GM12878 (cell line): ENCODE results near the gene EGF. TPM values are rescaled to one million over a fixed set of nuclear protein-coding genes. Genes with fewer than 3 reads are reported as not detected.

Experiments used
- ATAC-seq: fragments of 200-7000 bp; cut with Tn5 transposase; 3 replicates; pipeline ENCODE4 v1.9.1; 2020; ENCODE audit warnings: mild to moderate bottlenecking, moderate library complexity
- BruUV-seq: library from RNA; stranded (reverse); fragments of 400-500 nt; replicated peaks from 2 replicates; lab custom pipeline; 2021; lab: Mats Ljungman, UMichigan
- CTCF ChIA-PET: fragments of 300-600 bp; sonication (Branson Sonifier 250); formaldehyde crosslinking; extraction: SDS; loops from one replicate; lab custom pipeline; 2021; ENCODE audit warnings: inconsistent platforms; lab: Yijun Ruan, JAX
- POLR2A ChIA-PET: fragments of 350-600 bp; formaldehyde crosslinking; extraction: SDS; loops from one replicate; lab custom pipeline; 2021; ENCODE audit warnings: inconsistent platforms; lab: Charles Lee
- RAD21 ChIA-PET: fragments of 300-600 bp; sonication (Branson Sonifier 250); formaldehyde crosslinking; loops from one replicate; lab custom pipeline; 2023; ENCODE audit warnings: antibody characterized with exemption; ENCODE audit not compliant: unreplicated experiment; lab: Charles Lee
- SMC1A ChIA-PET: fragments of 300-600 bp; sonication (Branson Sonifier 250); formaldehyde crosslinking; loops from one replicate; lab custom pipeline; 2023; ENCODE audit not compliant: unreplicated experiment, uncharacterized antibody; lab: Charles Lee
- DNase-seq: peaks from one replicate; pipeline ENCODE4 v3.0.0-alpha.2; 2011; ENCODE audit warnings: low read depth, low spot score
- FAIRE-seq: peaks from 3 replicates; lab custom pipeline; 2011; peaks lifted over from hg19 to GRCh38; lab: Jason Lieb, UNC
- H2AFZ ChIP-seq: 2 replicates; pipeline ENCODE4 v1.6.0; 2011; ENCODE audit warnings: low read depth, low read length, control low read depth; ENCODE audit not compliant: control insufficient read depth
- H3K27ac ChIP-seq: 2 replicates; pipeline ENCODE4 v1.5.1; 2011; ENCODE audit warnings: control low read depth; ENCODE audit not compliant: control insufficient read depth, insufficient read depth
- H3K27me3 ChIP-seq, 2 experiments: replicated peaks in 1 of 2; 2 replicates each; pipeline versions ENCODE4 v1.6.0 to v1.6.1; 2011; ENCODE audit warnings: low read length in 1 of 2; ENCODE audit not compliant: control insufficient read depth in 2 of 2, insufficient read depth in 2 of 2
- H3K36me3 ChIP-seq, 2 experiments: 2 replicates each; pipeline ENCODE4 v1.5.1; 2011; ENCODE audit warnings: low read length in 1 of 2; ENCODE audit not compliant: control insufficient read depth in 2 of 2, insufficient read depth in 2 of 2
- H3K4me1 ChIP-seq: 2 replicates; pipeline ENCODE4 v1.6.1; 2011; ENCODE audit warnings: mild to moderate bottlenecking, low read length, moderate library complexity, mixed read lengths; ENCODE audit not compliant: control insufficient read depth, insufficient read depth
- H3K4me2 ChIP-seq: 2 replicates; pipeline ENCODE4 v1.6.0; 2011; ENCODE audit warnings: control low read depth; ENCODE audit not compliant: control insufficient read depth, insufficient read depth
- H3K4me3 ChIP-seq: fragments of 200-600 bp; sonication (generic); 2 replicates; pipeline ENCODE4 v1.5.1; 2016
- H3K79me2 ChIP-seq: 2 replicates; pipeline ENCODE4 v1.6.0; 2011; ENCODE audit warnings: low read length; ENCODE audit not compliant: control insufficient read depth, insufficient read depth
- H3K9ac ChIP-seq: 2 replicates; pipeline ENCODE4 v1.8.0; 2011; ENCODE audit warnings: low read length, control low read depth, mixed read lengths; ENCODE audit not compliant: control insufficient read depth, insufficient read depth
- H3K9me3 ChIP-seq: replicated peaks from 3 replicates; pipeline ENCODE4 v1.5.1; 2011; ENCODE audit warnings: mild to moderate bottlenecking, low read length; ENCODE audit not compliant: control insufficient read depth, insufficient read depth
- H4K20me1 ChIP-seq: 2 replicates; pipeline ENCODE4 v1.6.0; 2011; ENCODE audit not compliant: control insufficient read depth, insufficient read depth
- ATF7 ChIP-seq: fragments of 450-650 bp; IDR thresholded peaks from 2 replicates; pipeline ENCODE4 v1.6.1; 2016; ENCODE audit warnings: low read depth, mild to moderate bottlenecking
- CBX3 ChIP-seq: fragments of 200-600 bp; sonication (generic); IDR thresholded peaks from 2 replicates; pipeline ENCODE4 v1.6.1; 2016; ENCODE audit warnings: low read depth, borderline replicate concordance
- CREB1 ChIP-seq: IDR thresholded peaks from 2 replicates; pipeline ENCODE4 v1.6.1; 2012; ENCODE audit warnings: low read depth, mild to moderate bottlenecking, inconsistent platforms
- CREM ChIP-seq: IDR thresholded peaks from 2 replicates; pipeline ENCODE4 v1.6.1; 2014; ENCODE audit warnings: antibody characterized with exemption, low read depth
- EGR1 ChIP-seq, 2 experiments: IDR thresholded peaks; 1 replicate in 1 of 2; 2 replicates in 1 of 2; pipeline ENCODE4 v1.6.1; 2011 to 2012; ENCODE audit warnings: low read depth in 2 of 2, low read length in 2 of 2, borderline replicate concordance in 1 of 2, mild to moderate bottlenecking in 1 of 2, moderate library complexity in 1 of 2
- EZH2 ChIP-seq: IDR thresholded peaks from 2 replicates; pipeline ENCODE4 v1.6.1; 2012; ENCODE audit warnings: low read depth, mild to moderate bottlenecking, control low read depth, inconsistent platforms, low read length, borderline replicate concordance; ENCODE audit not compliant: control insufficient read depth
- MTA2 ChIP-seq: fragments of 450-650 bp; IDR thresholded peaks from 2 replicates; pipeline ENCODE4 v1.6.1; 2016; ENCODE audit warnings: low read depth, mild to moderate bottlenecking, moderate library complexity
- MYB ChIP-seq: fragments of 150-350 bp; IDR thresholded peaks from 2 replicates; pipeline ENCODE4 v1.6.1; 2014; ENCODE audit warnings: mild to moderate bottlenecking, low read depth, low read length, borderline replicate concordance
- NBN ChIP-seq: fragments of 450-650 bp; IDR thresholded peaks from 2 replicates; pipeline ENCODE4 v1.6.1; 2016
- NFXL1 ChIP-seq: fragments of 450-650 bp; IDR thresholded peaks from 2 replicates; pipeline ENCODE4 v1.6.1; 2017; ENCODE audit warnings: antibody characterized with exemption, mild to moderate bottlenecking, borderline replicate concordance
- NR2F1 ChIP-seq: fragments of 450-650 bp; conservative IDR thresholded peaks from 2 replicates; pipeline ENCODE4 v1.6.1; 2017; ENCODE audit warnings: mild to moderate bottlenecking
- PAX8 ChIP-seq: fragments of 450-650 bp; IDR thresholded peaks from 2 replicates; pipeline ENCODE4 v1.6.1; 2017; ENCODE audit warnings: mild to moderate bottlenecking, moderate library complexity
- POLR2AphosphoS2 ChIP-seq: IDR thresholded peaks from 2 replicates; pipeline ENCODE4 v1.6.1; 2011; ENCODE audit warnings: low read depth, mild to moderate bottlenecking, low read length, improper control_type of control experiment, moderate library complexity
- SMAD1 ChIP-seq: fragments of 450-650 bp; IDR thresholded peaks from 2 replicates; pipeline ENCODE4 v1.6.1; 2018; ENCODE audit warnings: mild to moderate bottlenecking, low read depth; ENCODE audit not compliant: partially characterized antibody
- ZNF274 ChIP-seq: IDR thresholded peaks from one replicate; pipeline ENCODE4 v1.8.0; 2011; ENCODE audit not compliant: insufficient read length, insufficient read depth
- ZNF384 ChIP-seq: IDR thresholded peaks from 2 replicates; pipeline ENCODE4 v1.6.1; 2012; ENCODE audit warnings: low read depth, mild to moderate bottlenecking, low read length, improper control_type of control experiment, borderline replicate concordance
- WGBS: methylation state at CpG from one replicate; pipeline ENCODE4 v1.1.6; 2016; ENCODE audit warnings: low lambda C conversion rate; ENCODE audit not compliant: insufficient replicate concordance, insufficient coverage; ENCODE audit errors: missing lambda C conversion rate; 5-methylcytosine and 5-hydroxymethylcytosine counted together
- in situ Hi-C: fragments of 300-500 bp; cut with MboI; formaldehyde crosslinking; loops from 9 replicates; pipeline ENCODE4 v1.14.3; 2018; ENCODE audit warnings: mixed read lengths
- intact Hi-C: fragments of 100-400 bp; cut with micrococcal nuclease; formaldehyde crosslinking; loops from one replicate; pipeline ENCODE4 v1.14.2; 2022; ENCODE audit not compliant: unreplicated experiment
- polyA plus RNA-seq, 11 experiments: library from polyadenylated mRNA; depleted of rRNA in 4 of 11; unstranded in 6 of 11; stranded (reverse) in 5 of 11; fragments of >200 nt; fragmentation: Nextera tagmentation in 4 of 11; fragmentation: Illumina TruSeq in 1 of 11; extraction: Ambion mirVana in 4 of 11; extraction: Trizol in 1 of 11; gene quantifications; 1 replicate in 1 of 11; 2 replicates in 10 of 11; pipeline versions ENCODE4 v1.2.1 to v1.2.3, GENCODE V29; 2011 to 2016; ENCODE audit warnings: inconsistent platforms in 2 of 11, missing spikeins in 2 of 11, low read depth in 1 of 11
- total RNA-seq, 4 experiments: library from RNA; depleted of rRNA in 3 of 4; stranded (reverse); fragments of >200 nt in 3 of 4; fragmentation: Illumina TruSeq in 1 of 4; extraction: Trizol in 1 of 4; gene quantifications; 2 replicates each; pipeline versions ENCODE4 v1.2.1 to v1.2.3, GENCODE V29; 2013 to 2021
- TF ChIP-seq, protein P1 (sequence below): fragments of 450-650 bp; IDR thresholded peaks from 2 replicates; pipeline ENCODE4 v1.6.1; 2016; ENCODE audit warnings: mild to moderate bottlenecking
- TF ChIP-seq, protein P2 (sequence below): fragments of 450-650 bp; IDR thresholded peaks from 2 replicates; pipeline ENCODE4 v1.6.1; 2017; ENCODE audit warnings: mild to moderate bottlenecking, moderate library complexity
- TF ChIP-seq, protein P3 (sequence below): fragments of 450-650 bp; IDR thresholded peaks from 2 replicates; pipeline ENCODE4 v1.6.1; 2017; ENCODE audit warnings: mild to moderate bottlenecking, low read depth, inconsistent platforms; ENCODE audit not compliant: poor library complexity, severe bottlenecking

EGF gene
- total and polyA plus RNA-seq, 10 of the 15 experiments (the other 5 are each of a cell fraction or from before 2014, with no cell fraction given): 0.02 to 0.90 (median 0.19) TPM; not detected in 4

DNA sequence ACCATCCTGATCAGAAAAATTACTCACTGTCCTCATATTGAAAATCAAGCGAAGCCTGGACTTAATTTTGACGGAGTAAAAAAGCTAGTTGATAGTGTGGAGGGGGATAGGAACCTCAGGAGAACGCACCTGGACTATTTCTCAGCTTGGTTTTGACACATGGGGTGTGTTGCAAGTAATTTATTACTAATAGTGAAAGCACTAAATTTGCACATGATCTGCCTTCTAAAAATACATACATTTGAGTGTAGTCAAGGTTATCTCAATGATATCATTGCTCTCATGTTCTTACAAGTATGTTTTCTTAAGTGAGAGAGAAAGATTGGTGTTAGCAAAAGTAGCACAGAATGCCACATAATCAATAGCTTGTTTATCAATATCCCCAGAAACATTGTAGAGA is 35.3 kb upstream of the EGF start:
- Histone ChIP-seq H3K4me3 (no peak overlapping the region), H3K4me2 (peak overlapping the region; percentile 44), H4K20me1 (no peaks in the 10 kb centered on the region), H3K36me3 (no peaks in the 10 kb centered on the region), H3K79me2 (no peaks in the 10 kb centered on the region), H3K9ac (no peak overlapping the region), H3K27ac (no peak overlapping the region), H2AFZ (no peak overlapping the region), H3K27me3 (no peaks in the 10 kb centered on the region; a peak in 2 of 4 replicates), H3K4me1 (peaks cover 8% of the 10 kb centered on the region; the same call in 1 of the 2 replicates), H3K9me3 (no peaks in the 10 kb centered on the region)
- CTCF ChIA-PET: interaction anchor here (1.4 kb wide), 2 partner anchors 8 to 641 kb away, joined by 4 to 5 read pairs; no protein-coding TSS in a partner anchor
- ATAC-seq (peak; percentile 86), DNase-seq (peak; percentile 8), FAIRE-seq (peak; percentile 44)
- POLR2A ChIA-PET: no interaction called here
- RAD21 ChIA-PET: no interaction called here
- intact Hi-C loops: no loop called here
- SMC1A ChIA-PET: interaction anchor here (0.6 kb wide), 1 partner anchor 248 kb away, joined by 3 read pairs; no protein-coding TSS in a partner anchor
- in situ Hi-C loops: no loop called here
- BruUV-seq: no TSS peak
- 0% methylated on average over 3 of the region's 3 CpGs for WGBS
- TF ChIP-seq, protein P1, sequence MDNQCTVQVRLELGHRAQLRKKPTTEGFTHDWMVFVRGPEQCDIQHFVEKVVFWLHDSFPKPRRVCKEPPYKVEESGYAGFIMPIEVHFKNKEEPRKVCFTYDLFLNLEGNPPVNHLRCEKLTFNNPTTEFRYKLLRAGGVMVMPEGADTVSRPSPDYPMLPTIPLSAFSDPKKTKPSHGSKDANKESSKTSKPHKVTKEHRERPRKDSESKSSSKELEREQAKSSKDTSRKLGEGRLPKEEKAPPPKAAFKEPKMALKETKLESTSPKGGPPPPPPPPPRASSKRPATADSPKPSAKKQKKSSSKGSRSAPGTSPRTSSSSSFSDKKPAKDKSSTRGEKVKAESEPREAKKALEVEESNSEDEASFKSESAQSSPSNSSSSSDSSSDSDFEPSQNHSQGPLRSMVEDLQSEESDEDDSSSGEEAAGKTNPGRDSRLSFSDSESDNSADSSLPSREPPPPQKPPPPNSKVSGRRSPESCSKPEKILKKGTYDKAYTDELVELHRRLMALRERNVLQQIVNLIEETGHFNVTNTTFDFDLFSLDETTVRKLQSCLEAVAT: no peak
- TF ChIP-seq MTA2: no peak
- TF ChIP-seq ATF7: peak; percentile 80
- TF ChIP-seq, protein P2, sequence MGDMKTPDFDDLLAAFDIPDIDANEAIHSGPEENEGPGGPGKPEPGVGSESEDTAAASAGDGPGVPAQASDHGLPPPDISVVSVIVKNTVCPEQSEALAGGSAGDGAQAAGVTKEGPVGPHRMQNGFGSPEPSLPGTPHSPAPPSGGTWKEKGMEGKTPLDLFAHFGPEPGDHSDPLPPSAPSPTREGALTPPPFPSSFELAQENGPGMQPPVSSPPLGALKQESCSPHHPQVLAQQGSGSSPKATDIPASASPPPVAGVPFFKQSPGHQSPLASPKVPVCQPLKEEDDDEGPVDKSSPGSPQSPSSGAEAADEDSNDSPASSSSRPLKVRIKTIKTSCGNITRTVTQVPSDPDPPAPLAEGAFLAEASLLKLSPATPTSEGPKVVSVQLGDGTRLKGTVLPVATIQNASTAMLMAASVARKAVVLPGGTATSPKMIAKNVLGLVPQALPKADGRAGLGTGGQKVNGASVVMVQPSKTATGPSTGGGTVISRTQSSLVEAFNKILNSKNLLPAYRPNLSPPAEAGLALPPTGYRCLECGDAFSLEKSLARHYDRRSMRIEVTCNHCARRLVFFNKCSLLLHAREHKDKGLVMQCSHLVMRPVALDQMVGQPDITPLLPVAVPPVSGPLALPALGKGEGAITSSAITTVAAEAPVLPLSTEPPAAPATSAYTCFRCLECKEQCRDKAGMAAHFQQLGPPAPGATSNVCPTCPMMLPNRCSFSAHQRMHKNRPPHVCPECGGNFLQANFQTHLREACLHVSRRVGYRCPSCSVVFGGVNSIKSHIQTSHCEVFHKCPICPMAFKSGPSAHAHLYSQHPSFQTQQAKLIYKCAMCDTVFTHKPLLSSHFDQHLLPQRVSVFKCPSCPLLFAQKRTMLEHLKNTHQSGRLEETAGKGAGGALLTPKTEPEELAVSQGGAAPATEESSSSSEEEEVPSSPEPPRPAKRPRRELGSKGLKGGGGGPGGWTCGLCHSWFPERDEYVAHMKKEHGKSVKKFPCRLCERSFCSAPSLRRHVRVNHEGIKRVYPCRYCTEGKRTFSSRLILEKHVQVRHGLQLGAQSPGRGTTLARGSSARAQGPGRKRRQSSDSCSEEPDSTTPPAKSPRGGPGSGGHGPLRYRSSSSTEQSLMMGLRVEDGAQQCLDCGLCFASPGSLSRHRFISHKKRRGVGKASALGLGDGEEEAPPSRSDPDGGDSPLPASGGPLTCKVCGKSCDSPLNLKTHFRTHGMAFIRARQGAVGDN: no peak
- no peak for TF ChIP-seq MYB
- no peak for TF ChIP-seq ZNF384
- no peak for TF ChIP-seq EZH2
- TF ChIP-seq NFXL1: no peak
- no peak for TF ChIP-seq PAX8
- no peak for TF ChIP-seq EGR1 (IDR thresholded peaks at IDR 0.05; ENCODE audit: borderline replicate concordance in 1 of 2, low read depth in 2 of 2, low read length in 2 of 2)
- TF ChIP-seq NR2F1: no peak
- TF ChIP-seq, protein P3, sequence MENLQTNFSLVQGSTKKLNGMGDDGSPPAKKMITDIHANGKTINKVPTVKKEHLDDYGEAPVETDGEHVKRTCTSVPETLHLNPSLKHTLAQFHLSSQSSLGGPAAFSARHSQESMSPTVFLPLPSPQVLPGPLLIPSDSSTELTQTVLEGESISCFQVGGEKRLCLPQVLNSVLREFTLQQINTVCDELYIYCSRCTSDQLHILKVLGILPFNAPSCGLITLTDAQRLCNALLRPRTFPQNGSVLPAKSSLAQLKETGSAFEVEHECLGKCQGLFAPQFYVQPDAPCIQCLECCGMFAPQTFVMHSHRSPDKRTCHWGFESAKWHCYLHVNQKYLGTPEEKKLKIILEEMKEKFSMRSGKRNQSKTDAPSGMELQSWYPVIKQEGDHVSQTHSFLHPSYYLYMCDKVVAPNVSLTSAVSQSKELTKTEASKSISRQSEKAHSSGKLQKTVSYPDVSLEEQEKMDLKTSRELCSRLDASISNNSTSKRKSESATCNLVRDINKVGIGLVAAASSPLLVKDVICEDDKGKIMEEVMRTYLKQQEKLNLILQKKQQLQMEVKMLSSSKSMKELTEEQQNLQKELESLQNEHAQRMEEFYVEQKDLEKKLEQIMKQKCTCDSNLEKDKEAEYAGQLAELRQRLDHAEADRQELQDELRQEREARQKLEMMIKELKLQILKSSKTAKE: no peak
- no peak for TF ChIP-seq SMAD1
- TF ChIP-seq NBN: no peak
- TF ChIP-seq CBX3: no peak
- TF ChIP-seq CREB1: no peak
- 0 out of 2 replicates have a peak, but pooled peaks have one; percentile 29 for TF ChIP-seq CREM
- TF ChIP-seq ZNF274: no peak
- no peak for TF ChIP-seq POLR2AphosphoS2
